Dermis microvascular lymphatic vessel endothelial cell (primary cell): ENCODE measurements around the gene HELLS. TPM values are rescaled to one million over a fixed set of nuclear protein-coding genes. Genes with fewer than 3 reads are reported as not detected.
A peak's percentile ranks its signal among the peaks of the same experiment; 100 is the strongest.
"Not testable (repeated sequence)": the region's sequence is repeated elsewhere in the genome, so short reads cannot be mapped to it uniquely, and the experiment has no call there.

Experiments used
- DNase-seq, 2 donors: peaks; one replicate each; pipeline versions ENCODE4 v3.0.0 to v3.0.0-alpha.2; 2010; ENCODE audit warnings: low read depth in 2 of 2
- total RNA-seq: library from RNA; depleted of rRNA; stranded (reverse); fragments of >200 nt; gene quantifications from 2 replicates; pipeline ENCODE4 v1.2.1, GENCODE V29; 2014

HELLS gene
- total RNA-seq: 14.4 and 25.2 TPM in 2 replicates

- peak; percentile 77 to 86 for DNase-seq
Measured at GRCh38 chr10:94545391-94546048, at the start of gene HELLS. TSS of gene HELLS (plus strand) at chr10:94545788. CDS start at chr10:94545922, 134 bp downstream.

- no peak for DNase-seq
Measured at GRCh38 chr10:94496010-94496409, 49.6 kb upstream of the HELLS start.

- DNase-seq: no peak
Measured at GRCh38 chr10:94496646-94497045, 48.9 kb upstream of the HELLS start.

DNA sequence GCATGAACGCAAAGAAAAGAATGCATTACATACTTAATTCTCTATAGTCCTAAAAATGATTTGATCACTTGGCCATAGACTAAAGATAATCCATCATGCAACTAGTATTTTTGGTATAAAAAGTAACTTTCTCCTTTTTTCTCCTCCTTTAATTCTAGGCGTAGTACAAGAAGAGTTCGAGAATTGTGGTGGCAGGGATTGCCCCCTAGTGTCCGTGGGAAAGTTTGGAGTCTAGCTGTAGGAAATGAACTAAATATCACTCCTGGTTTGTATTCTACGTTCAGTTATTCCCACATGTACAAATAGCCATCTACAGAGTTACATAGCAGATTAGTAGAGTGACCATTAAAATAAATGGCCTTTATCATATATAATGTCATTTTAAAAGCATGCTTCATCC is 45.5 kb upstream of the HELLS start:
- DNase-seq: peak in 1 of 2 donors; percentile 7

DNA sequence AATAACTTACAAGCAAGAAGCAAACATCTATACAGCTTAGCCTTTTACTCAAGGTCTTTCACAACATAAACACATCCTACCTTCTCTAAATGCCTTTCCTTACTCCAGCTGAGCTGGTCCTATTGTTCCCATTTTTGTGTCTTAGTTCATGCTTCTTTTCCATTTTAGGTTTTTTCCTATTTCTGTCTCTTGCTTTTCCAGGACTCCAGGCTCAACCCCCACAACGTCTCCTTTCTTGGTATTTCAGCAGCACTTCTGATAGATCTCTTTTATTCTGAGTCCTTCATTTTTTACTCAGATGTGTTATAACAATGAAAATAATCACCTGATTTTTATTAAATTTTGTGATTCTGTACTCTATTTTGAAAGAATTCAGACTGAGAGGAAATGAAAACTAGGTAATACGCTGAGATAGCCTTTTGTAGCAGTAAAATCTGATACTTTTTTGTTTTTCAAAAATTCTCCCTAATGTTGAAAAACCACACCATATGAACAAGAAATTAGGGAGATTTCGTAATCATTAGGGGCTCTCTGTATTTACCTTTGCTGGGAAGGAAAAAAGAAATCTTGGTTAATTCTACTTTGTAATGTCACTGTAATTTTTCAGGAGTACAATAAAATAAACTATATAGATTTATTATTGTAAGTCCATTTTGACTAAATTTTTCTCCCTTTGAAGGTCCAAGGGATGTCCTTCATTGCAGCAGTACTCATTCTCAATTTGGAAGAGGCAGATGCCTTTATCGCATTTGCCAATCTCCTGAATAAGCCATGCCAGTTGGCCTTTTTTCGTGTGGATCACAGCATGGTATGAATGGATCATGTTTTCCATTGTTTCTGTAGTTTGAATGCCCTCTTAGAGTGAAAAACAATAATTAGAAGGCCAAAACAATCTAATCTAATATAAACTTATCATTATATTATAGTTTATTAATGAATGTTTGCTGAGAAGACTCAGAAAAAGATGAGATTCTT is 24.0 kb upstream of the HELLS start:
- no peak for DNase-seq

GRCh38 chr10:94524146-94524545 is 21.4 kb upstream of the HELLS start:
- DNase-seq: no peak

GRCh38 chr10:94524711-94525110 is 20.9 kb upstream of the HELLS start:
- DNase-seq: no peak

- not testable (repeated sequence) for DNase-seq
Measured at GRCh38 chr10:94531550-94531949, 14.0 kb upstream of the HELLS start.

DNA sequence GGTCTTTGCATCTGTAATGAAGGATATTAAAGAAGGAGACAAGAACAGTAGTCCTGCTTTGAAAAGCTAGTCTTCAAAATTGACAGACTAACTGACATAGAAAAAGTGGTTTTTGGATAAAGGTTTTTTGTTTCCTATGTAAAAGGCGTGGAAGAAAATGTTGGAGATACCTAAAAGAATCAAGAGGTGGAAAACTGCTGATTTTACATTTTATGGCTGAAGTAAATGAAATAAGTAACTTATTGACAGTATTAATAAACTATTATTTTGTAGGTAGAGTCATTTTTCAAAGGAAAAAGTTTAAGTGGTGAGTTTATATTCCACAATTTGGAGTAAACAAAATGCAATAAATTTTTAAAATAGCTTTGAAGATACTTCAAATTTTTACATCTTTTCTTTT is 12.6 kb upstream of the HELLS start:
- no peak for DNase-seq

GRCh38 chr10:94542282-94542681 is 3.3 kb upstream of the HELLS start:
- DNase-seq: not testable (repeated sequence)

GRCh38 chr10:94546049-94546900 is 687 bp downstream of the HELLS start:
- DNase-seq: peak in 1 of 2 donors; percentile 18

- peak in 1 of 2 donors; percentile 34 for DNase-seq
Measured at GRCh38 chr10:94546901-94547185, 1.3 kb downstream of the HELLS start.

- DNase-seq: no peak
Measured at GRCh38 chr10:94549221-94549620, 3.6 kb downstream of the HELLS start.

DNA sequence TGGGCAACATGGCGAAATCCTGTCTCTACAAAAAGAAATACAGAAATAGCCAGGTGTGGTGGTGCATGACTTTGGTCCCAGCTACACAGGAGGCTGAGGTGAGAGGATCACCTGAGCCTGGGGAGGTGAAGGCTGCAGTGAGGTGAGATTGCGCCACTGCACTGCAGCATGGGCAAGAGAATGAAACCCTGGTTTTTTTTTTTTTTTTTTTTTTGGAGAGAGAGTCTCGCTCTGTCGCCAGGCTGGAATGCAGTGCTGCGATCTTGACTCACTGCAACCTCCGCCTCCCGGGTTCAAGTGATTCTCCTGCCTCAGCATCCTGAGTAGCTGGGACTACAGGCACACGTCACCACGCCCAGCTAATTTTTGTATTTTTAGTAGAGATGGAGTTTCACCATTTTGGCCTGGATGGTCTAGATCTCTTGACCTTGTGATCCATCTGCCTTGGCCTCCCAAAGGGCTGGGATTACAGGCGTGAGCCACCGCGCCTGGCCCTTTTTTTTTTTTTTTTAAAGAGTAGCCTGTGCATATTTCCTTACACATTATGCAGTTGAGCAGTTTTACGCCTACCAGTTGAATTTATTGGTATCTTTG is 22.2 kb downstream of the HELLS start:
- DNase-seq: not testable (repeated sequence)

DNA sequence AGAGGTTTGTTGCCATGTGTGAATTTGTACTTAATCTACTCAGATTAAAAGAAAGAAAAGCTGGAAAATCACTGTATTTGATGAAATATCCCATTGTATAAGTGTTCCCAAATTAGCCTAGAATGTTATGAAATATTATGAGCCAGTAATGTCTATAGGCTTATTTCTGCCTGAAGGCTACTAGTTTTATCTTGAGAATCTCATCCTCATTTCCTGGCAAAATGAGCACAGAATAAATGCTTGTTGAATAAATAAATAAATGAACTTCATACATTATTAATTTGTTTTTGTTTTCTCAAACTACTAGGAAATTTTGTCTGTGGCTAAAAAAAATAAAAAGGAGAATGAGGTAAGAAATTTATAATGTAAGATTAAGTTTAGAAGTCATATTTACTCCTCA is 25.5 kb downstream of the HELLS start:
- no peak for DNase-seq

- no peak for DNase-seq
Measured at GRCh38 chr10:94571528-94571927, 25.9 kb downstream of the HELLS start.

DNA sequence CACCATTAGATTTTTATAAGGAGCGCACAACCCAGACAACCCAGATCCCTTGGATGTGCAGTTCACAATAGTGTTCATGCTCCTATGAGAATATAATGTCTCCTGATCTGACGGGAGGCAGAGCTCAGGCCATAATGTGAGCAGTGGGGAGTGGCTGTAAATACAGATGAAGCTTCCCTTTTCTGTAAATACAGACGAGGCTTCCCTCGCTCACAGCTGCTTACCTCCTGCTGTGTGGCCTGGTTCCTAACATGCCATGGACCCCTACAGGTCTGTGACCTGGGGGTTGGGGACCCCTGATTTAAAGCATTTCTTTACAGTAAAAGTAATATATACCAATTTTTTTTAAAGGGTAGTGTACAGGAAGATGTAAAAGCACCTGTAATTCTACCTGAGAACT is 33.2 kb downstream of the HELLS start:
- no peak for DNase-seq

GRCh38 chr10:94583124-94583523 is 37.5 kb downstream of the HELLS start:
- no peak for DNase-seq

- no peak for DNase-seq
Measured at GRCh38 chr10:94591461-94592205, 46.0 kb downstream of the HELLS start.

- peak; percentile 69 to 83 for DNase-seq
Measured at GRCh38 chr10:94602729-94603515, 57.3 kb downstream of the HELLS start.
